ENCODE data around the gene F3. TPM values are rescaled to one million over a fixed set of nuclear protein-coding genes. Genes with fewer than 3 reads are reported as not detected.

F3 gene
- total RNA-seq, 6 experiments from 2014 or later: 150 to 457 (median 176) TPM

- Mint-ChIP-seq H3K9me3 (no peaks in the 10 kb centered on the region), H3K27ac (no peak overlapping the region), H3K27me3 (ENCODE audit: insufficient read depth) (no peaks in the 10 kb centered on the region), H3K4me1 (ENCODE audit: low read depth) (no peaks in the 10 kb centered on the region), H3K36me3 (ENCODE audit: low read depth) (peaks cover 5% of the 10 kb centered on the region), H3K4me3 (no peak overlapping the region)
- DNase-seq: no peak
- TF ChIP-seq CTCF (IDR thresholded peaks at IDR 0.05): peak; percentile 82
These were observed 27.3 kb downstream of the F3 start for GRCh38 chr1:94514095-94514727.

GRCh38 chr1:94512816-94513215 is 28.7 kb downstream of the F3 start:
- H3K27ac Mint-ChIP-seq: no peak overlapping the region
- no peaks in the 10 kb centered on the region for H3K4me1 Mint-ChIP-seq (ENCODE audit: low read depth)
- DNase-seq: no peak
- no peaks in the 10 kb centered on the region for H3K27me3 Mint-ChIP-seq (ENCODE audit: insufficient read depth)
- H3K4me3 Mint-ChIP-seq: no peak overlapping the region
- H3K36me3 Mint-ChIP-seq (ENCODE audit: low read depth): peaks cover 17% of the 10 kb centered on the region
- no peak for TF ChIP-seq CTCF (IDR thresholded peaks at IDR 0.05)
- no peaks in the 10 kb centered on the region for H3K9me3 Mint-ChIP-seq

- TF ChIP-seq CTCF (IDR thresholded peaks at IDR 0.05): no peak
- H3K27me3 Mint-ChIP-seq (ENCODE audit: insufficient read depth): no peaks in the 10 kb centered on the region; the same call in 1 of the 2 replicates
- no peaks in the 10 kb centered on the region for H3K9me3 Mint-ChIP-seq
- H3K4me3 Mint-ChIP-seq: no peak overlapping the region
- no peaks in the 10 kb centered on the region for H3K4me1 Mint-ChIP-seq (ENCODE audit: low read depth)
- no peak overlapping the region; the same call in 1 of the 2 replicates for H3K27ac Mint-ChIP-seq
- H3K36me3 Mint-ChIP-seq (ENCODE audit: low read depth): peaks cover 48% of the 10 kb centered on the region
- DNase-seq: no peak
These were observed 37.0 kb downstream of the F3 start for GRCh38 chr1:94504601-94505000.

GRCh38 chr1:94503153-94503552 is 38.4 kb downstream of the F3 start:
- H3K4me1 Mint-ChIP-seq (ENCODE audit: low read depth): no peaks in the 10 kb centered on the region
- H3K27ac Mint-ChIP-seq: no peak overlapping the region
- peaks cover 44% of the 10 kb centered on the region for H3K36me3 Mint-ChIP-seq (ENCODE audit: low read depth)
- DNase-seq: no peak
- no peak overlapping the region for H3K4me3 Mint-ChIP-seq
- no peak for TF ChIP-seq CTCF (IDR thresholded peaks at IDR 0.05)
- no peaks in the 10 kb centered on the region for H3K9me3 Mint-ChIP-seq
- no peaks in the 10 kb centered on the region; the same call in none of the 2 replicates for H3K27me3 Mint-ChIP-seq (ENCODE audit: insufficient read depth)

GRCh38 chr1:94501935-94502334 is 39.6 kb downstream of the F3 start:
- Mint-ChIP-seq H3K36me3 (ENCODE audit: low read depth) (peaks cover 42% of the 10 kb centered on the region), H3K4me1 (ENCODE audit: low read depth) (no peaks in the 10 kb centered on the region), H3K9me3 (no peaks in the 10 kb centered on the region), H3K27me3 (ENCODE audit: insufficient read depth) (no peaks in the 10 kb centered on the region; the same call in none of the 2 replicates), H3K27ac (no peak overlapping the region), H3K4me3 (no peak overlapping the region)
- no peak for DNase-seq
- TF ChIP-seq CTCF (IDR thresholded peaks at IDR 0.05): no peak
